Stimulated activated CD4-positive, alpha-beta T cell treated with anti-CD3 and anti-CD28 coated beads, Interleukin-1b, Interleukin-23, amount 100 ng/mL, for 1 hour (primary cell): Measurements from ENCODE around the gene ZNF804B.

Experiments
- DNase-seq, 2 donors: peaks; one replicate each; pipeline ENCODE4 v3.0.0-alpha.2; 2020; ENCODE audit warnings: low read depth in 2 of 2

ZNF804B gene

GRCh38 chr7:89264126-89264525, 504.6 kb downstream of the ZNF804B start:
- DNase-seq, result no peak

- DNase-seq, result no peak
These were observed 506.1 kb downstream of the ZNF804B start for GRCh38 chr7:89265631-89266030.

- no peak for DNase-seq
These were observed 523.8 kb downstream of the ZNF804B start for GRCh38 chr7:89283302-89283701.

- DNase-seq, result no peak
These were observed 549.0 kb downstream of the ZNF804B start for GRCh38 chr7:89308535-89308934.

- DNase-seq, result no peak
These were observed 552.4 kb downstream of the ZNF804B start for GRCh38 chr7:89311886-89312285.

GRCh38 chr7:89312551-89312950, 553.1 kb downstream of the ZNF804B start:
- DNase-seq, result no peak

GRCh38 chr7:89316584-89317251, 557.2 kb downstream of the ZNF804B start:
- DNase-seq, result no peak

- no peak for DNase-seq
These were observed 572.5 kb downstream of the ZNF804B start for GRCh38 chr7:89332026-89332425.

DNA sequence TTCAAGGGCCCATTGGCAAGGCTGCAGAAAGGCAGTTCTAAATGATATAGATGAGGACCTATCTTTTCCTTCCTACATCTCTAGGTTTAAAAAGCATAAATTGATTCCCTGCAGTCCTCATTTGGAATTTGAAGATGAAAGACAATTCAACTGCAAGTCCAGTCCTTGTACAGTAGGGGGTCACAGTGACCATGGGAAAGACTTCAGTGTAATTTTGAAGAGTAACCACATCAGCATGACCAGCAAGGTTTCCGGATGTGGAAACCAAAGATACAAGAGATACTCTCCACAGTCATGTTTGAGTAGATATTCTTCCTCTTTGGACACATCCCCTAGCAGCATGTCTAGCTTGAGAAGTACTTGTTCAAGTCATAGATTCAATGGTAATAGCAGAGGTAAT, 575.3 kb downstream of the ZNF804B start:
- DNase-seq, result no peak

- no peak for DNase-seq
These were observed 576.0 kb downstream of the ZNF804B start for GRCh38 chr7:89335490-89335889.

- DNase-seq, result no peak
These were observed 576.6 kb downstream of the ZNF804B start for GRCh38 chr7:89336121-89336520.

- no peak for DNase-seq
These were observed 580.2 kb downstream of the ZNF804B start for GRCh38 chr7:89339748-89340147.

GRCh38 chr7:89357121-89357520, 597.6 kb downstream of the ZNF804B start:
- DNase-seq, result no peak

DNA sequence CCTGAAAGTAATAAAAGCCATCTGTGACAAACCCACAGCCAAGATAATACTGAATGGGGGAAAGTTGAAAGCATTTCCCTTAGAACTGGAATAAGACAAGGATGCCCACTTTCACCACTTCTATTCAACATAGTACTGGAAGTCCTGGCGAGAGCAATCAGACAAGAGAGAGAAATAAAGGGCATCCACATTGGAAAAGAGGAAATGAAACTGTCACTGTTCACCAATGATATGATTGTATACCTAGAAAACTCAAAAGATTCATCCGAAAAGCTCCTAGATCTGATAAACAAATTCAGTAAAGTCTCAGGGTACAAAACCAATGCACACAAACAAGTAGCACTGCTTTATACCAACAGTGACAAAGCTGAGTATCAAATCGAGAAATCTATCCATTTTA, 617.7 kb downstream of the ZNF804B start:
- no peak for DNase-seq

DNA sequence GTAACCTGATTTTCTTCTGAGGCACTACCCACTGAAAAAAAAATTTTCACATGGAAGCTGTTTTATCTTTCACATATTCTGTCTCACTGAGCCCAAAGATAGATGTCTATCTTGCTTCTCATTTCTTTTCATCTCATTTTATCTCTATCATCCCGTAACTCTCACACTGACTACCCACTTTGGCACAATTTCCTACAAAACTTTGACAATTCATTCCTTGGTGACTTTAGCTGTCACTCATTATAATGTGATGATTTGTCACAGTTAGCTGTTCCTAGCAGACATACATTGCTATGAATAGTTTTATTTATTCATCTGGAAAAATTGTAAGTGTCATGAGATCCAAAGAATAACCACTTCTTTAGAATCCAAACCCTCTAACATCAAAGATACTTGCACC, 625.9 kb downstream of the ZNF804B start:
- no peak for DNase-seq
